PC-3 (cell line): ENCODE measurements around the gene SUSD4. TPM values are rescaled to one million over a fixed set of nuclear protein-coding genes. Genes with fewer than 3 reads are reported as not detected.

Experiments
- ATAC-seq: fragments of 200-7000 bp; cut with Tn5 transposase; 2 replicates; pipeline ENCODE4 v1.9.1; 2020; ENCODE audit warnings: mild to moderate bottlenecking, moderate library complexity
- BruUV-seq: library from RNA; stranded (reverse); fragments of 400-500 nt; replicated peaks from 2 replicates; lab custom pipeline; 2021; lab: Mats Ljungman, UMichigan
- CTCF ChIA-PET: fragments of 300-600 bp; sonication (Branson Sonifier 250); formaldehyde crosslinking; loops from one replicate; lab custom pipeline; 2022; ENCODE audit warnings: antibody characterized with exemption; lab: Charles Lee
- POLR2A ChIA-PET: fragments of 300-600 bp; sonication (Branson Sonifier 250); formaldehyde crosslinking; loops from one replicate; lab custom pipeline; 2022; ENCODE audit warnings: antibody characterized with exemption; ENCODE audit not compliant: unreplicated experiment; lab: Charles Lee
- DNase-seq: peaks from one replicate; pipeline ENCODE4 v3.0.0-alpha.2; 2015
- H2AFZ ChIP-seq: fragments of 300-600 bp; sonication (generic); 2 replicates; pipeline ENCODE4 v1.6.0; 2016; ENCODE audit warnings: antibody characterized with exemption, low read length
- H3F3A ChIP-seq: fragments of 300-600 bp; sonication (generic); one replicate; pipeline ENCODE4 v1.6.0; 2017; ENCODE audit warnings: antibody characterized with exemption, low read length, control low read depth, mild to moderate bottlenecking; ENCODE audit not compliant: unreplicated experiment
- H3K27ac ChIP-seq: fragments of 300-600 bp; sonication (generic); 2 replicates; pipeline ENCODE4 v1.5.1; 2016; ENCODE audit warnings: mild to moderate bottlenecking, low read length
- H3K27me3 ChIP-seq: fragments of 300-600 bp; sonication (generic); 2 replicates; pipeline ENCODE4 v1.6.1; 2016; ENCODE audit warnings: low read length, mixed read lengths
- H3K36me3 ChIP-seq: fragments of 300-600 bp; sonication (generic); 2 replicates; pipeline ENCODE4 v1.6.1; 2016; ENCODE audit warnings: low read depth, mixed run types, low read length, mixed read lengths
- H3K4me1 ChIP-seq: fragments of 300-600 bp; sonication (generic); 2 replicates; pipeline ENCODE4 v1.5.1; 2016; ENCODE audit warnings: low read length; ENCODE audit not compliant: insufficient read depth
- H3K4me2 ChIP-seq: fragments of 300-600 bp; sonication (generic); 2 replicates; pipeline ENCODE4 v1.6.0; 2016; ENCODE audit warnings: low read length
- H3K4me3 ChIP-seq: fragments of 300-600 bp; sonication (generic); 2 replicates; pipeline ENCODE4 v1.5.1; 2016; ENCODE audit warnings: mild to moderate bottlenecking, low read length, mixed read lengths
- H3K79me2 ChIP-seq: fragments of 300-600 bp; sonication (generic); 2 replicates; pipeline ENCODE4 v1.6.1; 2017; ENCODE audit warnings: low read length, mixed read lengths
- H3K9ac ChIP-seq: fragments of 300-600 bp; sonication (generic); 2 replicates; pipeline ENCODE4 v1.6.0; 2016; ENCODE audit warnings: mild to moderate bottlenecking, low read length
- H3K9me2 ChIP-seq: fragments of 300-600 bp; sonication (generic); replicated peaks from 2 replicates; pipeline ENCODE4 v1.6.1; 2016; ENCODE audit warnings: mixed run types, low read length, mixed read lengths
- H3K9me3 ChIP-seq: fragments of 300-600 bp; sonication (generic); 2 replicates; pipeline ENCODE4 v1.6.1; 2016; ENCODE audit warnings: low read length, mixed read lengths
- H4K20me1 ChIP-seq: fragments of 300-600 bp; sonication (generic); 2 replicates; pipeline ENCODE4 v1.6.1; 2016; ENCODE audit warnings: low read length, mixed read lengths
- CTCF ChIP-seq: fragments of 300-600 bp; sonication (generic); conservative IDR thresholded peaks from 2 replicates; pipeline ENCODE4 v1.5.1; 2017; ENCODE audit warnings: antibody characterized with exemption, low read depth, mild to moderate bottlenecking, low read length
- EZH2 ChIP-seq: fragments of 300-600 bp; sonication (generic); IDR thresholded peaks from one replicate; pipeline ENCODE4 v1.6.1; 2017; ENCODE audit warnings: antibody characterized with exemption, mild to moderate bottlenecking, low read length; ENCODE audit not compliant: unreplicated experiment
- EZH2phosphoT487 ChIP-seq: fragments of 300-600 bp; sonication (generic); IDR thresholded peaks from 2 replicates; pipeline ENCODE4 v1.6.1; 2018; ENCODE audit warnings: mild to moderate bottlenecking, antibody characterized with exemption, low read length, borderline replicate concordance
- intact Hi-C: fragments of 100-400 bp; cut with micrococcal nuclease; formaldehyde crosslinking; loops from 2 replicates; pipeline ENCODE4 v1.9.0; 2023
- total RNA-seq: library from RNA; depleted of rRNA; stranded (reverse); fragments of >200 nt; gene quantifications from 2 replicates; pipeline ENCODE4 v1.2.3, GENCODE V29; 2014

Gene SUSD4
- total RNA-seq, 1 experiment from 2014 or later = 5.2 TPM

- no TSS peak for BruUV-seq
- peak overlapping the region; percentile 93 for H3K27ac ChIP-seq
- DNase-seq (no peak), ATAC-seq (no peak)
- peaks cover 5% of the 10 kb centered on the region for H3F3A ChIP-seq
- no peaks in the 10 kb centered on the region for H3K27me3 ChIP-seq
- H3K9me3 ChIP-seq = 0 out of 2 replicates have a peak, but pooled peaks cover 2% of the 10 kb centered on the region
- no peaks in the 10 kb centered on the region for H3K36me3 ChIP-seq
- intact Hi-C loops = no loop called here
- ChIA-PET CTCF (no interaction called here), POLR2A (no interaction called here)
- TF ChIP-seq CTCF = no peak
- no peak for TF ChIP-seq EZH2
- no peak for TF ChIP-seq EZH2phosphoT487
- peak overlapping the region; percentile 61 for H2AFZ ChIP-seq
- H3K9ac ChIP-seq = no peak overlapping the region
- no peaks in the 10 kb centered on the region for H4K20me1 ChIP-seq
- H3K4me2 ChIP-seq = peak overlapping the region; percentile 72
- H3K4me3 ChIP-seq = no peak overlapping the region
- H3K79me2 ChIP-seq = no peaks in the 10 kb centered on the region
- H3K9me2 ChIP-seq = no peaks in the 10 kb centered on the region
- H3K4me1 ChIP-seq = peaks cover 41% of the 10 kb centered on the region
These were observed 132.9 kb downstream of the SUSD4 start for GRCh38 chr1:223231011-223231572.

- CTCF ChIA-PET = no interaction called here
- Histone ChIP-seq H3K4me1 (peaks cover 41% of the 10 kb centered on the region), H3K27me3 (no peaks in the 10 kb centered on the region), H3K9me2 (no peaks in the 10 kb centered on the region), H3K79me2 (no peaks in the 10 kb centered on the region), H4K20me1 (no peaks in the 10 kb centered on the region), H3K9ac (peak overlapping the region; percentile 60), H3K36me3 (no peaks in the 10 kb centered on the region), H3F3A (peaks cover 5% of the 10 kb centered on the region), H2AFZ (peak overlapping the region; percentile 61), H3K4me2 (peak overlapping the region; percentile 72), H3K9me3 (no peaks in the 10 kb centered on the region), H3K4me3 (peak overlapping the region; percentile 39), H3K27ac (peak overlapping the region; percentile 93)
- POLR2A ChIA-PET = no interaction called here
- peak; percentile 90 for DNase-seq
- peak; percentile 48 for ATAC-seq
- intact Hi-C loops = no loop called here
- no TSS peak for BruUV-seq
- TF ChIP-seq EZH2 (no peak), CTCF (no peak), EZH2phosphoT487 (no peak)
These were observed 133.7 kb downstream of the SUSD4 start for GRCh38 chr1:223230161-223230881.

DNA sequence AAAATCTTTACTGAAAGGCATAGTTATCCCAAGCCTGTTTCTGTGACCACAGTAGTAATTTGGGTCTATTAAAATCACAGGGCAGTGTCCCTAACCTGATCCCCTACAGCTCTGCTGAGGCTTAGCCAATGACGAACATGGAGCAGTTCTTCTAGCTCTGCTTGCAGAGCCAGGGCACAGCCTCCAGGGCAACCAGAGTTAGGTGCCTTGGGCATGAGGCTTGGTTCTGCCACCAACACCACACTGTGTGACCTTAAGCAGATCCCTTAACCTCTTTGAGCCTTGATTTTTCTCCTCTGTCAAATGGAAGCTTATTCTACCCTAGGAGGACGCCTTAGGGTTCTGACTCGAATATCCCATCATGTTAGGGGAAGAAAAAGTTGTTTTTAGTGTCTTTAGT is 134.2 kb downstream of the SUSD4 start:
- Histone ChIP-seq H3K79me2 (no peaks in the 10 kb centered on the region), H3F3A (peaks cover 5% of the 10 kb centered on the region), H3K9ac (peak overlapping the region; percentile 9; the same call in 1 of the 2 replicates), H3K9me3 (no peaks in the 10 kb centered on the region), H3K9me2 (no peaks in the 10 kb centered on the region), H3K36me3 (no peaks in the 10 kb centered on the region), H3K27ac (peak overlapping the region; percentile 93), H3K4me3 (peak overlapping the region; percentile 9; the same call in 1 of the 2 replicates), H2AFZ (peak overlapping the region; percentile 61), H3K4me1 (peaks cover 41% of the 10 kb centered on the region), H3K27me3 (no peaks in the 10 kb centered on the region), H4K20me1 (no peaks in the 10 kb centered on the region), H3K4me2 (peak overlapping the region; percentile 72)
- POLR2A ChIA-PET = no interaction called here
- intact Hi-C loops = no loop called here
- no peak for TF ChIP-seq EZH2phosphoT487
- TF ChIP-seq CTCF = no peak
- no peak for TF ChIP-seq EZH2
- BruUV-seq = no TSS peak
- CTCF ChIA-PET = no interaction called here
- no peak for ATAC-seq
- DNase-seq = peak; percentile 17
